NCI-H2227 treated with DMSO at 0.1 percent for 48 hours (cell line): ENCODE data around the gene GTF3C5.
"Not testable (repeated sequence)": the region's sequence is repeated elsewhere in the genome, so short reads cannot be mapped to it uniquely, and the experiment has no call there.

ENCODE experiments used
- DNase-seq: peaks from one replicate; lab custom pipeline; 2025; lab: John Stamatoyannopoulos, UW

The GTF3C5 gene

GRCh38 chr9:133031130-133031422, 279 bp downstream of the GTF3C5 start:
- no peak for DNase-seq

DNA sequence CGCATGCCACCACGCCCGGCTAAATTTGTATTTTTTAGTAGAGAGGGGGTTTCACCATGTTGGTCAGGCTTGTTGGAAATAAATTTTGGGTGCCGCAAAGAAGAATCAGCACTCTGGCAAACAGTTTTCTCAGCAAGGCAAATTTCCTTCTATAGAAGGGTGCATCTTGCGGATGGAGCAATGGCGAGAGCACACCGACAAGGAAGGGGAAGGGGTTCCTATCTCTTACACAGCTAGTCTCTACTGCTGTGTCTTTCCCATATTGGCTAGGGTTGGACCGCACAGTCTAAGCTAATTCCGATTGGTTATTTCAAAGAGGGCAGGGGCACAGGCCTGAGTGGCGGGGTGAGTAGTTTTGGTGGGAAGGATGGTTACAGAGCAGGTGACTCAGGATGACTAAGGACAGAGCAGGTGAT, 707 bp downstream of the GTF3C5 start:
- DNase-seq = no peak

GRCh38 chr9:133032171-133032570, 1.4 kb downstream of the GTF3C5 start:
- no peak for DNase-seq

GRCh38 chr9:133035669-133036068, 4.9 kb downstream of the GTF3C5 start:
- no peak for DNase-seq

GRCh38 chr9:133037775-133038515, 7.1 kb downstream of the GTF3C5 start:
- no peak for DNase-seq

- DNase-seq = not testable (repeated sequence)
Observed at GRCh38 chr9:133040892-133041479, 10.2 kb downstream of the GTF3C5 start.

GRCh38 chr9:133041958-133042357, 11.2 kb downstream of the GTF3C5 start:
- DNase-seq = no peak

- no peak for DNase-seq
Observed at GRCh38 chr9:133042676-133043075, 11.9 kb downstream of the GTF3C5 start.

DNA sequence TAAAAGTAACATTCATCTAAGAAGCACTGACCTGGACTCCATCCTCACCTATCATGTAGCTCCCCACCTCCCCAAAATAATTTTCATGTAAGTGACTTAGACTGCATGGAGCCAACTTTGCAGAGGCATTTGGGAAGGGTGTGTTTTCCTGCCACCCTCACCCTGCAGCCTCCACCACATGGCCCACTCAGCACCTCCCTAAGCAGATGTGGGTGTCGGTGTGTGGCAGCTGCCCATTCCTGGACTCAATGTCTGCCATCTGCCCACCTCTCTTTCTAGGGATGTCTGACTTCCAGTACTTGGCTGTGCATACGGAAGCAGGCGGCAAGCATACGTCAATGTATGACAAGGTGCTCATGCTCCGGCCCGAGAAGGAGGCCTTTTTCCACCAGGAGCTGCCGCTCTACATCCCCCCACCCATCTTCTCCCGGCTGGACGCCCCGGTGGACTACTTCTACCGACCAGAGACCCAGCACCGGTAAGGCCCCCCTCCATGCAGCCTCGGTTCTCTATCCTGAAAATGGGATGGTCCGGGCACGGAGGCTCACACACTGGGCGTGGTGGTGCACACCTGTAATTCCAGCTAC, 12.7 kb downstream of the GTF3C5 start:
- DNase-seq = no peak

DNA sequence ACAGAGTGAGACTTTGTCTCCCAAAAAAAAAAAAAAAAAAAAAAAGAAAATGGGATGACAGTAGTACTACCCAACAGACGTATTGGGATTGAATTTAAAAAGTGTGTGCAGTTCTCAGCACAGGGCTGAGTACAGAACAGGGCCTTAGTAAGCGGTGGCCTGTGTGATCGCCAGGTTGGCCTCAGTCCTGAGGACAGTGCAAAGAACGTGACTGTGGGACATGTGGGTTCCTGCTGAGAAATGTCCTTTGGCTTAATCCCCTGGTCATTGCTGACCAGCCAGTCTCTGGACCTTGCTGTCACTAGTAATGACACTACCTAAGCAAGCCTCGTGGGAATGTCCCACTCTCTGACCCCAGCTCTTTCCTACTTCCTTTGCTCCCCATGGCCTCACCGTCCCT, 13.3 kb downstream of the GTF3C5 start:
- no peak for DNase-seq

DNA sequence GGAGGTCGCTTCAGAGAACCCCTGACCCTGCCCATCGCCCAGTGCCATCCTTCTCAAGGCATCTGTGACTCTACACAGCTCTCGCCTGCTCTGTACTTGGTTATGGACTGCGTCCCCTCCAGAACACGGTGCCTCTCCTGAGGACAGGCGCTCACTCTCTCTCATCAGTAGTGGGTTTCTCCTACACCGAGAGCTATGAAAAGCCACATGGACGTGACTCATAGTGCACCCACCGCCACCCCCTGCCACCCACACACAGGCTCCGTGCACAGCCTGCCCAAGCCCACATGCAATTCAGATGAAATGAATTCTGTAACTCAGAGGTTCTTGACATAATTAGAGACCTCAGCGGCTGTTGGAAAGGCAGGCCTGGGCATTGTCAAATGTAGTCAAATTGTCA, 13.9 kb downstream of the GTF3C5 start:
- DNase-seq = no peak

DNA sequence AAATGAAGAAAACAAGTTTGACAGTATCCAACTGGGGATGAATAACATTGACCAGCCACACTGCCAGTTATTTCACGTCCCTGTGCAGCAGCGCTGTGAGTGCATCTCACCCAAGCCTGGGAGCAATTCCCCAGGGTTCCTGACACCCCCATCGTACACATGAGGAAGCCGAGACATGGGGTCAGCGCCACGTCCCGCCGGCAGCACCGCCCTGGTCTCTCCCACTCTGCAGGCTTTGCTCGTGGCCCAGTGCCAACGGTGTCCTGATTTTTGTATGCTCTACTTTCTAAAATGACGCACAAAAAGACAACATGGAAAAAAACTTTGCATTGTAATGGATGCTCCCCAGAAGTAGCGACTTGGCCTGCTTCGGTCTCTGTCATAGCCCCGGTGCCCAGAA, 14.3 kb downstream of the GTF3C5 start:
- no peak for DNase-seq

DNA sequence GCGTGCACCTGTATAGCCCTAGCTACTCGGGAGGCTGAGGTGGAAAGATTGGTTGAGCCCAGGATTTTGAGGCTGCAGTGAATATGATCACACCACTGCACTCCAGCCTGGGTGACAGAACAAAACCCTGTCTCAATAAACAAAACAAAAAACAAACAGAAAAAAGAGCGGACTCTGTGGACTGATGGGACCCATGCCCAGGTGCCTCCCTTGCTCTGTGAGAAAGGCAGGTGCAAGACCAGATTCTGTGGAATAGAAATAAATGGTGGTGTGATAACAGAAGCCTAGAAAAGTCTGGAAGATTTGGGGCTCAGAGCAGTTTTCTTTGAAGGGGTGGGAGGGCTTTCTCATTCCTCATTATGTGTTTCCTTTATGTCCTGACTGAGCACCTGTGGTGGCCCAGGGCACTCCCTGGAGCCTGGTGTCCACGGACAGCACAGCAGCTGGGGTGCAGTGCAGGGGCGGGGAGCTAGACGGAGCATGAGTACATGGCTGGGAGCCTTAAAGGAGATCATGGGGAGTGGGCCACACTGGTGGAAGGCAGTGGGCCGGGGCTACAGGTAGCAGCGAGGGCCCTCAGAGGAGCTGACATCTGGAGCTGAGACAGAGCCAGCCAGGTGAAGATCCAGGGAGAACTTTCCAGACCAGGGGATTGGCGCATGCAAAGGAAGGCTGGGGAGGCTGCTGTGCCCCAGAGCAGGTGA, 15.6 kb downstream of the GTF3C5 start:
- DNase-seq = no peak

GRCh38 chr9:133046900-133047295, 16.1 kb downstream of the GTF3C5 start:
- no peak for DNase-seq

DNA sequence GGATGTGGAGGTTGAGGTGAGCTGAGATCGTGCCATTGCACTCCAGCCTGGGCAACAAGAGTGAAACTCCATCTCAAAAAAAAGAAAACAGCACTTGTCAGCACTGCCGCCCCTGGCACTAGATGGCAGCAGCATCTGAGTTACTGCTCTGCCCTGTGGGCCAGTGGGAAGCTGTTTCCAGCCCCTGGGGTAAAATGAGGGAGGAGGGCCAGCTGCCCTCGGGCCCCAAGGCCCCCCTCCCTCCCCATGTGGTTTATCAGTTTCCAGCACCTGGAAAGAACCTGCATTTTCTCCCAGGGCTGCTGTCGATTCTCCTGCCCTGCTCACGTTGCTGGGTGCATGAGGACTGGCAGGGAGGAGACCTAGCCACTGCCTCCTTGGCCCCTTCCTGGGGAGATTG, 17.8 kb downstream of the GTF3C5 start:
- DNase-seq = no peak

GRCh38 chr9:133049043-133049442, 18.2 kb downstream of the GTF3C5 start:
- no peak for DNase-seq

DNA sequence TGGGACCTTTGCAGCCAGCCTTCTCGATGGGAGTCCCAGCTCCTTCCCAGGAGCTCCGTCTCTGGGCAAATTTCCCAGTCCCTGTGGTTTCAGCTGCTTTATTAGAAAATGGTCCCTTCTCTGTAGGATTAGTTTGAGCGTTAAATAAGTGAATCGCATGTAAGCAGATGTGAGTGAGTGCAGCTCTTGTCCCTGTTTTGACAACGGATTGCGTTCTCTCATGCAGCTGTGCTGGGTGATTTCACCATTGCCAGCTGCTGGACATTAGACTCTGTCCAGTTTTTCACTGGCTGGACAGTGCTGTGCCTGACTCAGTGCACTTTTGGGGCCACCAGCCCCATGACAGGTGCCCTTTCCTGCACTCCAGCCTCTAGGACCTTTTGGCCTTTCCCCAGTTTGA, 19.3 kb downstream of the GTF3C5 start:
- DNase-seq = no peak

DNA sequence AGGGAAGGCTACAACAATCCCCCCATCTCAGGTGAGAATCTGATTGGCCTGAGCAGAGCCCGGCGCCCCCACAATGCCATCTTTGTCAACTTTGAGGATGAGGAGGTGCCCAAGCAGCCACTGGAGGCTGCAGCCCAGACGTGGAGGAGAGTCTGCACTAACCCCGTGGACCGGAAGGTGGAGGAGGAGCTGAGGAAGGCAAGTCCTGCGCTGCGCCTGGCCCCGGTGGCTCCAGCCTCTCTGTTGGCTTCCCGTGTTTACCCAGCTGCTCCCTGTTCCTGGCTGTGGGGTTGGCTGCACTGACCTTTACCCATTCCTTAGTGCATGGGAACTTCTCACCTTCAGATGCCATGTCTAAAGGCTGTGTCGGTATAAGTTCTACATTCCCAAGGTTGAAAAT, 20.0 kb downstream of the GTF3C5 start:
- DNase-seq = no peak

GRCh38 chr9:133051281-133051900, 20.6 kb downstream of the GTF3C5 start:
- no peak for DNase-seq

- DNase-seq = no peak
Observed at GRCh38 chr9:133051966-133052539, 21.3 kb downstream of the GTF3C5 start.

- no peak for DNase-seq
Observed at GRCh38 chr9:133054194-133054890, 23.5 kb downstream of the GTF3C5 start.

DNA sequence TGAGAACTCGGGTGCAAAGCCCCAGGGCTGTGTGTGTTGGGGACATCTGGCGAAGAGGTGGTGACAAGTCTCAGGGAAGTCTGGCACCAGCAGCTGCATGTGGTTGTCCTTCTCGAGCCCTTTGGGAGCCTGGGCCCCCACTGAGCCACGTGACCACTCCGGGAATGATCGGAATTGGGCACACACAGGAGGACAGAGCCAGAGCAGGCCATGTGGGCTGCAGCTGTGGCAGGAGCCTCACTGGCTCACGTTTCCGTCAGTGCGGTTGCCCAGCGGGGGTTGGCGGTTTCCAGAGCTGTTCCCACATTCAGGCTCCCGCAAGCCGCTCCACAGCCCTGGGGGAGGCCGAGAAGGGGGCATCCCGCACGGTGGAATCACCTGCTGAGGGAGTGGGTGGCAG, 24.2 kb downstream of the GTF3C5 start:
- DNase-seq = no peak
